ENCODE data around the gene CES2. TPM values are rescaled to one million over a fixed set of nuclear protein-coding genes. Genes with fewer than 3 reads are reported as not detected.
A peak's percentile ranks its signal among the peaks of the same experiment; 100 is the strongest.

The CES2 gene
- total RNA-seq, 1 donor, result 42.3 TPM

DNA sequence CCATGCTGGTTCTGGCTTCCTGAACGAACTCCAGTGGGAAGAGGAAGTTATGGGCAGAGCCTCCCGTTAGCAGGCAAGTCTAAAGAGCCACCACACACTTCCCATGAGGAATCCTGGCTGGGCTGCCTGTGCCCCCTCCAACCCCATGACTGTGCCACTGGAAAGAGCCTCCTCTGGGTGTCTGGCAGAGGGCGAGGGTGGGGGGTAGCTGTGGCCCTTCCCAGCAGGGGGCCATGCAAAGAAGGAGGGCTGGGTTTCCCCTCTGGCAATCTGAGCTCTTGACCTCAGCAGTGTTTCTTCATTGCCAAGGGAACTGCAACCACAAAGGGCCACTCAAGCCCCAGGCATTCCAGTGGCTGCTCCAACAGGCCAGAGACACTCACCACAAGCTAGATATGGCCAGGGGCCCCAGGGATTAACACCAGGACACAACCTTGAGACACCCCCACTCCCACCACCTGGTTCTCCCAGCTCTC, 8.3 kb upstream of the CES2 start:
- peaks cover 47% of the 10 kb centered on the region for H3K4me1 ChIP-seq (ENCODE audit: insufficient read depth, low read length)
- peak; percentile 98 for DNase-seq (ENCODE audit: insufficient read length, low spot score, missing footprints)
- no peak overlapping the region for H3K4me3 ChIP-seq (ENCODE audit: insufficient read depth, low read length)
- peaks cover 22% of the 10 kb centered on the region for H3K27me3 ChIP-seq (ENCODE audit: insufficient read depth, low read length)
- H2AFZ ChIP-seq (ENCODE audit: low read length), result peak overlapping the region; percentile 33
- TF ChIP-seq, protein P1, sequence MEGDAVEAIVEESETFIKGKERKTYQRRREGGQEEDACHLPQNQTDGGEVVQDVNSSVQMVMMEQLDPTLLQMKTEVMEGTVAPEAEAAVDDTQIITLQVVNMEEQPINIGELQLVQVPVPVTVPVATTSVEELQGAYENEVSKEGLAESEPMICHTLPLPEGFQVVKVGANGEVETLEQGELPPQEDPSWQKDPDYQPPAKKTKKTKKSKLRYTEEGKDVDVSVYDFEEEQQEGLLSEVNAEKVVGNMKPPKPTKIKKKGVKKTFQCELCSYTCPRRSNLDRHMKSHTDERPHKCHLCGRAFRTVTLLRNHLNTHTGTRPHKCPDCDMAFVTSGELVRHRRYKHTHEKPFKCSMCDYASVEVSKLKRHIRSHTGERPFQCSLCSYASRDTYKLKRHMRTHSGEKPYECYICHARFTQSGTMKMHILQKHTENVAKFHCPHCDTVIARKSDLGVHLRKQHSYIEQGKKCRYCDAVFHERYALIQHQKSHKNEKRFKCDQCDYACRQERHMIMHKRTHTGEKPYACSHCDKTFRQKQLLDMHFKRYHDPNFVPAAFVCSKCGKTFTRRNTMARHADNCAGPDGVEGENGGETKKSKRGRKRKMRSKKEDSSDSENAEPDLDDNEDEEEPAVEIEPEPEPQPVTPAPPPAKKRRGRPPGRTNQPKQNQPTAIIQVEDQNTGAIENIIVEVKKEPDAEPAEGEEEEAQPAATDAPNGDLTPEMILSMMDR (IDR thresholded peaks at IDR 0.05; ENCODE audit: extremely low read depth, low read depth, low read length), result no peak
- H4K20me1 ChIP-seq (ENCODE audit: insufficient read depth, low read length), result no peaks in the 10 kb centered on the region
- H3K79me2 ChIP-seq (ENCODE audit: insufficient read depth, low read length), result no peaks in the 10 kb centered on the region
- peak overlapping the region; percentile 49 for H3K4me2 ChIP-seq (ENCODE audit: insufficient read depth, low read length)
- no peaks in the 10 kb centered on the region for H3K36me3 ChIP-seq (ENCODE audit: insufficient read depth, low read length)
- H3K9me3 ChIP-seq (ENCODE audit: low read depth, low read length), result no peaks in the 10 kb centered on the region
- H3K27ac ChIP-seq (ENCODE audit: low read depth, low read length), result peak overlapping the region; percentile 87

DNA sequence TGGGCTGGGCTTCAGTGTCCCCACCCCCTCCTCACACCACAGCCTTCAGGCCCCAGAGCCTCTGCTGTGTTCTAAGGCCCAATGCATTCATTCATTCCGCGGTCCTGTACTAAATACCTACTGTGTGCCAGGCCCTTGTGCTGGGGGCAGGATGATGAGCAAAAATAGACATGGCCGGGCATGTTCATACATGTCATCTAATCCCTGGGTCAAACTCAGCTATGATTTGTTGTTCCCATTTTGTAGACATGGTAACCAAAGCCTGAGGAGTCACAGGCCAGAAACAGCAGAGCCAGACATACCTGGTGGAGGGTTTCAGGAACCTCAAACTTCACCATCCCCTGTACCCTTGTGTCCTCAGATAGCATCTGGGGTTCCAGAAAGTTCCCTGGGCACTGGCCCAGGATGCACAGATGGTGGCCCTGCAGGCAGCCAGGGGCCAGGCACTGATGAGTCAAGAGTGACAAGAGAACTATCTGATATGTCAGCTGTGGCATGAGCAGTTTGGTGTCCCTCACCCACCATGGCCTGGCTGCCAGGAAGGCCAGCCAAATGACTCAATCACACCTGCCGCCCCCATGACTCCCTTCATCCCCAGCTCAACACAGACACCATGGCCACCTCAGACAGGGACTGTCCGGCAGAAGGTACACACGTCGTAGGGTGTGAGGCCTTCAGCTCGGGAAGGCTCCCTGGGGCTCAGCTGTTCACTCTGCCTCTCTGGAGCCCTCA, 7.2 kb upstream of the CES2 start:
- TF ChIP-seq, protein P1 (IDR thresholded peaks at IDR 0.05; ENCODE audit: extremely low read depth, low read depth, low read length), result no peak
- no peak overlapping the region for H3K4me2 ChIP-seq (ENCODE audit: insufficient read depth, low read length)
- peak overlapping the region; percentile 87 for H3K27ac ChIP-seq (ENCODE audit: low read depth, low read length)
- peaks cover 43% of the 10 kb centered on the region for H3K4me1 ChIP-seq (ENCODE audit: insufficient read depth, low read length)
- H3K27me3 ChIP-seq (ENCODE audit: insufficient read depth, low read length), result peaks cover 22% of the 10 kb centered on the region
- no peaks in the 10 kb centered on the region for H3K9me3 ChIP-seq (ENCODE audit: low read depth, low read length)
- peaks cover 5% of the 10 kb centered on the region for H4K20me1 ChIP-seq (ENCODE audit: insufficient read depth, low read length)
- H3K79me2 ChIP-seq (ENCODE audit: insufficient read depth, low read length), result peaks cover 4% of the 10 kb centered on the region
- no peak overlapping the region for H3K4me3 ChIP-seq (ENCODE audit: insufficient read depth, low read length)
- no peak overlapping the region for H2AFZ ChIP-seq (ENCODE audit: low read length)
- peak; percentile 86 for DNase-seq (ENCODE audit: insufficient read length, low spot score, missing footprints)
- peaks cover 5% of the 10 kb centered on the region for H3K36me3 ChIP-seq (ENCODE audit: insufficient read depth, low read length)

DNA sequence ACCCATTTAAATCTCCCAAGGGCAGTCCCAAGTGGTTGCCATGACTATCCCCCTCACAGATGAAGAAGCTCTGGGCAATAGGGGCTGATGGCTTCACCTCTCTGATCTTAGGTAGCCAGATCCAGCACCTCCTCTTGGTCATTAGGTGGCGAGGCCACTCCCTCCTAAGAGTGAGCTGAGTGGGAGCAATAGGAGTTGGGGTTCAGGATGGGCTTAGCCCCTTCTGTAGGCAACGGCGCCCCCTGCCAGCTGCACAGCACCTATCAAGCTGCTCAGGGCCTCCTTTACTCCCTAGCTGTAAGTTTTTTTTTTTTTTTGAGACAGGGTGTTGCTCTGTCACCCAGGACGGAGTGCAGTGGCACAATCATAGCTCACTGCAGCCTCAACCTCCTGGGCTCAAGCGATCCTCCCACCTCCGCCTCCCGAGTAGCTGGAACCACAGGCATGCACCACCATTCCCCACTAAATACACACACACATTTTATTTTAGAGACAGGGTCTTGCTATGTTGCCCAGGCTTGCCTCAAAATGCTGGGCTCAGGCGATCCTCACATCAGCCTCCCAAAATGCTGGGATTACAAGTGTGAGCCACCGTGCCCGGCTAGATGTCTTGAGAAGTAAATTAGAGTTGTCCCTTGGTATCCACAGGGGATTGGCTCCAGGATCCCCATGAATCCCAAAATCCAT, 6.5 kb upstream of the CES2 start:
- Histone ChIP-seq H3K27ac (ENCODE audit: low read depth, low read length) (peak overlapping the region; percentile 87), H3K4me3 (ENCODE audit: insufficient read depth, low read length) (no peak overlapping the region), H3K4me2 (ENCODE audit: insufficient read depth, low read length) (no peak overlapping the region), H4K20me1 (ENCODE audit: insufficient read depth, low read length) (peaks cover 10% of the 10 kb centered on the region), H3K9me3 (ENCODE audit: low read depth, low read length) (no peaks in the 10 kb centered on the region), H3K79me2 (ENCODE audit: insufficient read depth, low read length) (peaks cover 12% of the 10 kb centered on the region), H3K27me3 (ENCODE audit: insufficient read depth, low read length) (peaks cover 17% of the 10 kb centered on the region), H3K4me1 (ENCODE audit: insufficient read depth, low read length) (peaks cover 42% of the 10 kb centered on the region), H3K36me3 (ENCODE audit: insufficient read depth, low read length) (peaks cover 5% of the 10 kb centered on the region), H2AFZ (ENCODE audit: low read length) (no peak overlapping the region)
- TF ChIP-seq, protein P1 (IDR thresholded peaks at IDR 0.05; ENCODE audit: extremely low read depth, low read depth, low read length), result peak; percentile 61
- peak; percentile 87 for DNase-seq (ENCODE audit: insufficient read length, low spot score, missing footprints)

DNA sequence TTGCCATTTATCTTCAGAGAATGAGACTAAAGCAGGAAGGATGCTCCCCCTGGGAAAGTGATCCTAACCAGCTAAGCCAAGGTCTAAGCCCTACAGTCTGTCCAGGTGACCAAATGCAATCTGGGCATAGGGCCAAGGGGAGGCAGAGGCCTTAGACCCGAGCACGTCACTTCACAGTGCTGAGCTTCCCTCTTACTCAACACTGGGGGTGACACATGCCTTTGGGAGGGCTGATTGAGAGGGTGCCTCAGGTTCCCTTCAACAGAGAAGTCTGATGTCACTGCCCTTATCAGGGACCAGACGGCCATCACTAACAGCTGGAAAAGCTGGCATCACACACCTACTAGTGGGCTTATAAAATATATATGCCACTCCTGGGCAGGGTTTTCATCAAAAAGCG, 5.1 kb upstream of the CES2 start:
- Histone ChIP-seq H3K79me2 (ENCODE audit: insufficient read depth, low read length) (peaks cover 24% of the 10 kb centered on the region), H3K4me3 (ENCODE audit: insufficient read depth, low read length) (no peak overlapping the region), H2AFZ (ENCODE audit: low read length) (no peak overlapping the region), H3K4me1 (ENCODE audit: insufficient read depth, low read length) (peaks cover 38% of the 10 kb centered on the region), H3K4me2 (ENCODE audit: insufficient read depth, low read length) (no peak overlapping the region), H3K36me3 (ENCODE audit: insufficient read depth, low read length) (peaks cover 5% of the 10 kb centered on the region), H3K27ac (ENCODE audit: low read depth, low read length) (no peak overlapping the region), H3K27me3 (ENCODE audit: insufficient read depth, low read length) (peaks cover 5% of the 10 kb centered on the region), H4K20me1 (ENCODE audit: insufficient read depth, low read length) (peaks cover 10% of the 10 kb centered on the region), H3K9me3 (ENCODE audit: low read depth, low read length) (no peaks in the 10 kb centered on the region)
- peak; percentile 47 for DNase-seq (ENCODE audit: insufficient read length, low spot score, missing footprints)
- TF ChIP-seq, protein P1 (IDR thresholded peaks at IDR 0.05; ENCODE audit: extremely low read depth, low read depth, low read length), result no peak

Measured in osteoblast (primary cell).